ENCODE results near the gene ZNF92. TPM values are rescaled to one million over a fixed set of nuclear protein-coding genes. Genes with fewer than 3 reads are reported as not detected.
"Not testable (repeated sequence)": the region's sequence is repeated elsewhere in the genome, so short reads cannot be mapped to it uniquely, and the experiment has no call there.

The ZNF92 gene
- total RNA-seq, 1 donor from 2014 or later = 4.0 TPM

- TF ChIP-seq CTCF (IDR thresholded peaks at IDR 0.05) = no peak
- H3K27ac ChIP-seq = no peak overlapping the region
- peaks cover 18 to 35% of the 10 kb centered on the region in 2 donors for H3K9me3 ChIP-seq
- no peaks in the 10 kb centered on the region for H3K27me3 ChIP-seq
- DNase-seq (ENCODE audit: low spot score in 2 of 2) = no peak
- H3K36me3 ChIP-seq = no peaks in the 10 kb centered on the region
- intact Hi-C loops (cut with DNase I) = no loop called here
- no peaks in the 10 kb centered on the region for H3K4me1 ChIP-seq
- no peak overlapping the region for H3K4me3 ChIP-seq
Observed at GRCh38 chr7:65409363-65409762, 35.7 kb downstream of the ZNF92 start.

GRCh38 chr7:65411249-65411648, 37.6 kb downstream of the ZNF92 start:
- TF ChIP-seq CTCF (IDR thresholded peaks at IDR 0.05) = no peak
- intact Hi-C loops (cut with DNase I) = no loop called here
- no peak for DNase-seq (ENCODE audit: low spot score in 2 of 2)

GRCh38 chr7:65422670-65423069, 49.0 kb downstream of the ZNF92 start:
- Histone ChIP-seq H3K9me3 (no peaks in the 10 kb centered on the region), H3K27ac (no peak overlapping the region), H3K36me3 (no peaks in the 10 kb centered on the region), H3K4me3 (no peak overlapping the region), H3K27me3 (no peaks in the 10 kb centered on the region), H3K4me1 (no peaks in the 10 kb centered on the region)
- TF ChIP-seq CTCF (IDR thresholded peaks at IDR 0.05) = no peak
- intact Hi-C loops (cut with DNase I) = no loop called here
- DNase-seq (ENCODE audit: low spot score in 2 of 2) = no peak

More at GRCh38 chr7:65411249-65411648, 37.6 kb downstream of the ZNF92 start:
- peaks cover 8 to 17% of the 10 kb centered on the region in 2 donors for H3K9me3 ChIP-seq
- no peaks in the 10 kb centered on the region for H3K36me3 ChIP-seq
- H3K27ac ChIP-seq = no peak overlapping the region
- no peaks in the 10 kb centered on the region for H3K27me3 ChIP-seq
- H3K4me3 ChIP-seq = no peak overlapping the region
- H3K4me1 ChIP-seq = no peaks in the 10 kb centered on the region

- intact Hi-C loops (cut with DNase I); H3K36me3 ChIP-seq; H3K4me3 ChIP-seq; H3K27ac ChIP-seq; H3K27me3 ChIP-seq; H3K9me3 ChIP-seq; H3K4me1 ChIP-seq; DNase-seq (ENCODE audit: low spot score in 2 of 2): not testable (repeated sequence)
Observed at GRCh38 chr7:65423286-65423685, 49.6 kb downstream of the ZNF92 start.

- H3K27me3 ChIP-seq = no peaks in the 10 kb centered on the region
- intact Hi-C loops (cut with DNase I) = no loop called here
- no peak for TF ChIP-seq CTCF (IDR thresholded peaks at IDR 0.05)
- H3K27ac ChIP-seq = no peak overlapping the region
- H3K9me3 ChIP-seq = no peaks in the 10 kb centered on the region
- no peaks in the 10 kb centered on the region for H3K4me1 ChIP-seq
- no peaks in the 10 kb centered on the region for H3K36me3 ChIP-seq
- DNase-seq (ENCODE audit: low spot score in 2 of 2) = no peak
- no peak overlapping the region for H3K4me3 ChIP-seq
Observed at GRCh38 chr7:65429642-65430343, 56.1 kb downstream of the ZNF92 start.

GRCh38 chr7:65430344-65431186, 56.9 kb downstream of the ZNF92 start:
- Histone ChIP-seq H3K4me1 (no peaks in the 10 kb centered on the region), H3K9me3 (no peaks in the 10 kb centered on the region), H3K4me3 (no peak overlapping the region), H3K36me3 (no peaks in the 10 kb centered on the region), H3K27me3 (no peaks in the 10 kb centered on the region), H3K27ac (no peak overlapping the region)
- no peak for TF ChIP-seq CTCF (IDR thresholded peaks at IDR 0.05)
- DNase-seq (ENCODE audit: low spot score in 2 of 2) = no peak
- intact Hi-C loops (cut with DNase I) = no loop called here

Measured in ascending aorta (tissue), 2 donors.